ENCODE data around the gene UBA52.
A peak's percentile ranks its signal among the peaks of the same experiment; 100 is the strongest.
"Not testable (repeated sequence)": the region's sequence is repeated elsewhere in the genome, so short reads cannot be mapped to it uniquely, and the experiment has no call there.

Gene UBA52

GRCh38 chr19:18571564-18572344 is at the start of gene UBA52:
Gene UBA52 (plus strand): TSS chr19:18571857. CDS start chr19:18573301, 1,444 bp downstream.
- peak; percentile 97 for DNase-seq (ENCODE audit: low spot score)

DNA sequence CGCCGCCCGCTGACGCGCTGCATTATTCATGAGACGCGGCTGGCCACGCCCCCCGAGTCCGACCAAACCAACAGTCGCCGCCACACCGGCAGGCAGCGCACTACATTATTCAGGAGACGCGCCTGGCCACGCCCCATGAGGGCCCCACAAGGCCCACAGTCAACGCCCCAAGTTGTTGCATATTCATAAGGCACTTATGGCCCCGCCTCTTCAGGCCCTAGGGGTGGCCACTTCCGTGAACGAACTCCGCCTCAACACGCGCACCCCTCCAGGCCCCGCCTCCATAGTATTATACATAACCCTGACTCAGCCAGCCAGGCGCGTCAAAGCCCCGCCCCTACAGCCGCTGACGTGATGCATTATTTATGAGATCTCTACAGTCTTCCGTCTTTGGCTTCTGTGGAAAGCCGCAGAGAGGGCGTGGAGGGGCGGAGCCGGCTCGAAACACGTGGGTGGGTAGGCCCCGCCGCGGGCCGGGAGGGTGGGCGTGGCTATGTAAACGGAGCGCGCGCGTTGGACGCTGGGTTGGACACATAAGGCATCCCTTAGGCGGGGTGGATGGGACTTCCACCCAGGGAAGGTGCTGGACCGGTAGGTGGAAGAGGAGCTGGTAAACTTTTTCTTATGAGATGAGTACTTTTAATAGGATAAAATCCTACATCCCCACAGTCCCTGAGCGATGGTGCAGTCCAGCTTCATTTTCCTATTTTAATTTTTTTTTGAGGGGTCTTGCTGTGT is 49.4 kb upstream of the UBA52 start:
- peak; percentile 100 for DNase-seq (ENCODE audit: low spot score)

DNA sequence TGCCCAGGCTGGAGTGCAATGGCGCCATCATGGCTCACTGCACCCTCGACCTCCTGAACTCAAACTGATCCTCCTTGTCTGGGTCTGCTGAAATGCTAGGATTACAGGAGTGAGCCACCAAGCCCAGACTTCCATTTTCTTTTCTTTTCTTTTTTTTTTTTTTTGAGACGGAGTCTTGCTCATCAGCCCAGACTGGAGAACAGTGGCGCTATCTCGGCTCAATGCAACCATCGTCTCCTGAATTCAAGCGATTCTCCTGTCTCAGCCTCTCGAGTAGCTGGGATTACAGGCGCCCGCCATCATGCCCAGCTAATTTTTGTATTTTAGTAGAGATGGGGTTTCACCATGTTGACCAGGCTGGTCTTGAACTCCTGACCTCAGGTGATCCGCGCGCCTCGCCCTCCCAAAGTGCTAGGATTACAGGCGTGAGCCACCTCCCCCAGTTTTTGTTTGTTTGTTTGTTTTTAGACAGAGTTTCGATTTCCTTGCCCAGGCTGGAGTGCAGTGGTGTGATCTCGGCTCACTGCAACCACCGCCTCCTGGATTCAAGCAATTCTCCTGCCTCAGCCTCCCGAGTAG is 48.7 kb upstream of the UBA52 start:
- not testable (repeated sequence) for DNase-seq (ENCODE audit: low spot score)

DNA sequence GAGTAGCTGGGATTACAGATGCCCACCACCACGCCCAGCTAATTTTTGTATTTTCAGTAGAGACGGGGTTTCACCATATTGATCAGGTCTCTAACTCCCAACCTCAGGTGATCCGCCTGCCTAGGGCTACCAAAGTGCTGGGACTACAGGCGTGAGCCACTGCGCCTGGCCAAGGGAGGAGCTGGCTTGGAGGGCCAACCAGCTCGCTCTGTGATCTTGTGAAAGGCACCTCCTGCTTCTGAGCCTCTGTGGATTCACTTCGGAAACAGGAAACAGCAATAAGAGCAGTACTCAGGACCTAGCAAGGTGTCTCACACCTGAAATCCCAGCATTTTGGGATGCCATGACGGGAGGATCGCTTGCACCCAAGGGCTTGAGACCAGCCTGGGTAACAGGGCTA is 47.8 kb upstream of the UBA52 start:
- DNase-seq (ENCODE audit: low spot score), result no peak

- DNase-seq (ENCODE audit: low spot score), result no peak
Measured at GRCh38 chr19:18526316-18526715, 45.3 kb upstream of the UBA52 start.

- no peak for DNase-seq (ENCODE audit: low spot score)
Measured at GRCh38 chr19:18529782-18530181, 41.9 kb upstream of the UBA52 start.

GRCh38 chr19:18531485-18531884 is 40.2 kb upstream of the UBA52 start:
- no peak for DNase-seq (ENCODE audit: low spot score)

DNA sequence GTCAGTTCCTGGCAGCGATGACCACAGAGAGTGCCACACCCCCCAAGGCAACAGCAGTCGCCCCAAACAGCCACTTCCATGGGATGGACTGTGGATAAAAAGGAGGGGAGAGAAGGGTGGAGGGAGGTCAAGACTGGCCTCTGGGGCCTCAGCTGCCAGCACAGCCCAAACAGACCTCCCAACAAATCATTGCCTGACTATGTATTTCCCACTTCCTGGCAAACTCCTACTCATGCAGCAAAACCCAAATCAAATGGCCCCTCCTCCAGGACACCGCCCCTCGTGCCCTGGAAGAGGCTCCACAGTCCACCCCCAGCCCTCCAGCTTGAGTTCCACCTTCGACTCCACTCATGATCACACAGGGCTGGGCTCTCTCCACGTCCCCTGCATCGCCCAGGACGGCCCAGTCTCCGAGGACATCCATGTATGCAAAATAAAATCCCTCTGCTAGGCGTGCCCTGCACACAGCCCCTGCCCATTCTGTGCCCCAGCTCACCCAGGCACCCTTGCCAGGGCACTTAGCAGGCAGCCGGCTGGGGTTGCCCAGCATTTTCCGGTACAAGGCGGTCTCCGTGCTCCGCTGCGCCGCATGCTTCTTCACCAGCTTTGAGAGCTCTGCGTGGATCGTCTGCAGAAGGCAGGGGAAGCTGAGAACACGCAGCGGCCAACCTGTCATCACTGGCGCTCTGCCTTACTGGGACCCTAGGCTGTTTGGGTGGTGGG is 39.3 kb upstream of the UBA52 start:
- no peak for DNase-seq (ENCODE audit: low spot score)

DNA sequence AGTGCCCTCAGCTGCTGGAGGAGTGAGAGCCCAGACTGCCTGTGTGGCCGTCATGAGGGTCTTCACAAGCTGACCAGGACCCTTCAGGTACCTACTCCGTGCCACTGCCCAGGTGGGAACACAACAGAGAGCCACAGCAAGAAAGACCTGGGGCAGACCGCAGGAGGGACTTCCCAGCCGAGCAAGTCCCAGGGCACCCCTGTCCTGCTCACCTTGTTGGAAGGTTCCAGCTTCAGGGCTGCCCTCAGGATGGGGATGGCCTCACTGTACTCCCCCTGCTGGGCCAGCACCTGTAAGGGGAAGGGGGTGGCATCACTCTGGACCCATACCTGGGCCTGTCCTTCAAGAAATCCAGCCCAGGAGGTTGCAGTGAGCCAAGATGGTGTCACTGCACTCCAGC is 38.6 kb upstream of the UBA52 start:
- no peak for DNase-seq (ENCODE audit: low spot score)

GRCh38 chr19:18536475-18536874 is 35.2 kb upstream of the UBA52 start:
- DNase-seq (ENCODE audit: low spot score), result no peak

DNA sequence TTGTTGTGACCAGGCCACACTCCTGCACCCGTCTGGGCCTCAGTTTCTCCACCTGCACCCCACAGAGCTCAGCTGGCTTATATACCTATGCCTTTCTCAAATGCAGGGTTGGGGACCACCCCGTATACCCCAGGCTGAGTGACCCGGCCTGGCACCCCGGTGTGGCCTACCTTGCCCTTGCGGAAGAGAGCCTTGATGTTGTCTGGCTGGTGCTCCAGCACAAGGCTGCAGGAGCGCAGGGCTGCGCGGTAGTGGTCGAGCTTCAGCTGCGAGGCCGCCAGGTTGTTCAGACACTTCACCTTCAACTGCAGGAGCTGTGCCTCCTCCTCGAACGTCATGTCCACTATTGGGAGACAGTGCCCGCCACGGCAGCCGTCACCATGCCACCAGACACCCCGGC is 34.2 kb upstream of the UBA52 start:
- DNase-seq (ENCODE audit: low spot score), result no peak

DNA sequence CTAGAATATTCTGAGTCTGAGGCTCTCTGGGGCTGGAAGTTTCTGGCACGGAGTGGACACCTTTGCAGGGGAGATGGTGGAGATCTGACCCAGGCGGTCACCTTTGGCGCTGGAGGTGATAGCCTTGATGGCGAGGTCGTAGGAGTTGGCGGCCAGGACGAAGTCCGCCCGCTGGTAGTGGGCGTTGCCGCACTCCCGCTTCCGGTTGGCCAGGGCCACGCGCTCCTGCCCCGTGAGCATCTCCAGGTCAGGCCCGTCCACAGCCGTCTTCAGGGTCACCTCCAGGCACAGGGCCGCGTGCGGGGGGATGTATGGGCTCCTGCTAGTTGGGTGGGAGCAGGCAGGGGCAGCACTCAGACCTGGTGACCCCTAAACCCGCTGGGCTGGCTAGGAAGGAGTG is 33.5 kb upstream of the UBA52 start:
- no peak for DNase-seq (ENCODE audit: low spot score)

DNA sequence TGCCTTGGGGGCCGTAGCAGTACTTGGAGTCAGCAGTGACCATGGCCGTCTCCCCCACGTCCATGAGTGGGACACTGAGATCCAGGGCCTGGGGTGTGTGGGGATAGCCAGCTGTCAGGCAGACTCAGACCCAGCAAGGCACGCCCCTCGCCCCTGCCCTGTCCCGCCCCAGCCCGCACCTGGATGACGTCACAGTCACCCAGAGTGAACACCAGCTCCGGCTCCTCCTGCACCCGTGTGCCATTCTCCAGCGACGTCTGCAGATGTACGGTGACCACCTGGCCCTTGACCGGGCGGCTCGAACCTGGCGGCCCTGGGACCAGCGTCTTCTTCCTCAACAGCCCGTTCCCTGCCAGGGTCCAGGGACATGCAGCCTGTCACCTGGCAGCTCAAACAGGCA is 32.3 kb upstream of the UBA52 start:
- DNase-seq (ENCODE audit: low spot score), result no peak

GRCh38 chr19:18540200-18540599 is 31.5 kb upstream of the UBA52 start:
- not testable (repeated sequence) for DNase-seq (ENCODE audit: low spot score)

DNA sequence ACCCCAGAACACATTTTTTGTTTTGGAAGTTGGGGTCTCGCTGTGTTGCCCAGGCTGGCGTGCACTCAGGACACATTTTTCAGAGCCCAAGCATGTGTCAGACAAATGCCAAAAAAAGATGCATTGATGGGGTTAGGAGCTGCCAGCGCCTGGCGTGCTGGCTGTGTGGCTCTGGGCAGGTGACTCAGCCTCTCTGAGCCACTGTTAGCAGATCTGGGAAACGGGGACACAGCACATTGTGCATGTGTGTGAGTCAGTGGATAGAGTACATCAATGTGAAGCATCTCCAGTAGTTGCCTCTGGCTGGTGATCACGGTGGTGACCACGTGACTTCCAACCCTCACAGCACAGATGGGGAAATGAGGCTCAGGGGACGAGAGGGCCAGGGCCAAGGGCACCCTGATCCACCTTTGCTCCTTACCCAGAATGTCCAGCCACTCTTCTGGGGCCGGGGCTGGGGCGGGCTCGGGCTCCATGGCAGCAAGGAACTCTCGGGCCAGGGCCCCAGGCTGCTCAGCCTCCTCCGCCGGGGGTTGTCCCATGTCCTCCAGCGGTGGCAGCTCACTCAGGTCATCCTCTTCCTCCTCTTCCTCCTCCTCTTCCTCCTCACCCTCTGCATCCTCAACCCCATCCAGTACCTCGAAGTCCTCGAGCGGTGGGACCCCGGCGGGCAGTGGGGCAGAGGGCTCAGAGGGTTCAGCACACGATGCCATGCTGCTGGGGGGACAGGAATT is 30.2 kb upstream of the UBA52 start:
- no peak for DNase-seq (ENCODE audit: low spot score)

DNA sequence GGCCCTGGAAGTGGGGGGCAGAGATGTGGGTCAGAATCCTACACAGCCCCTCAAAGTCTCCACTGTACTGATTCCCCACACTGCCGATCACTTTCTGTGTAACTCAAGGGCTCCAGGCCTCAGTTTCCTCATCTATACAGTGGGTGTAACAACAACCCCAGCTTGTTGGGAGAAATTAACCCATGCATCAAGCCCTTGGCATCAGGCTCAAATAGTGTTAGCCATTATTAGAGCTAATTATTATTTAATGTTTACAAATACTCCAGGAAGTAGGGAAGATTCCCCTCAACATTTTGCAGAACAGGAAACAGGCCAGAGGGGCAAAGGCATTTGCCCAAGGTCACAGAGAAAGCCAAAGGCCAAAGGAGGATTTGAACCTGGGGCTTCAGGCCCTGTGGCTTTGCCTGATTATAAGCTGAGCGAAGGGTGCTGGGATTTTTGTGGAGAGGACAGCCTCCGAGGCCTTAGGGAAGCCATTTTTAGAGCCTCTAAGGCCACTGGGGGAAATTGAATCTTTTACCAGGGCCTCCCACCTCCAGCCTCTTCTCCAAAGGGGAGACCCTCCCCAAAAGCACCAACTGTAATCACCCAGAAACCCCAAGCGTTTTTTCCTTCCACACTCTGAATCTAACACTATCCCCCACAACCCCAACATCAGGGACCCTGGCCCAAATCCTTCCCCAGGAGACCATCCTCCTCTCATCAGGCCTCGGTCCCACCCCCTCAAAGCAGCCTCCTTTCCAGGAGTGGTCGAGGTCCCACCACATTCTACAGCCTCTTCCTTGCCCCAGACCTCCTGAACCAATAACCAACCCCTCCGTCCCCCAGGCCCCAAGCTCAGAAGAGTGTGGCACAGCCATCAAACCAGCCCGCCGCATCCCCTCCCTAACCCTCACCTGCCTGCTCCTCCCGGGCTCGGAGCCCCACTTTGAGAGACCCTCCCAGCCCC is 29.4 kb upstream of the UBA52 start:
- no peak for DNase-seq (ENCODE audit: low spot score)

- DNase-seq (ENCODE audit: low spot score), result peak; percentile 92
Measured at GRCh38 chr19:18542941-18543813, 28.5 kb upstream of the UBA52 start, which contains the start of gene FKBP8. Gene FKBP8 (minus strand): TSS chr19:18543573. CDS start chr19:18541970, 1,603 bp downstream.

GRCh38 chr19:18543814-18544475 is 27.7 kb upstream of the UBA52 start:
- DNase-seq (ENCODE audit: low spot score), result peak; percentile 87

- DNase-seq (ENCODE audit: low spot score), result no peak
Measured at GRCh38 chr19:18551631-18552030, 20.0 kb upstream of the UBA52 start.

All from CD4-positive, alpha-beta T cell treated with Interleukin-6 at 100 ng/mL for 8 hours (primary cell).